GM12801 (cell line): ENCODE data around the gene IMPG1.

ENCODE experiments used
- CTCF ChIP-seq: IDR thresholded peaks from one replicate; pipeline ENCODE4 v1.5.1; 2011; ENCODE audit warnings: control low read depth; ENCODE audit not compliant: insufficient read length; ENCODE audit errors: extremely low read depth

IMPG1 gene

GRCh38 chr6:75991941-75992340, 80.5 kb downstream of the IMPG1 start:
- no peak for TF ChIP-seq CTCF

- no peak for TF ChIP-seq CTCF
These were observed 85.5 kb downstream of the IMPG1 start for GRCh38 chr6:75986935-75987334.

- TF ChIP-seq CTCF: no peak
These were observed 96.6 kb downstream of the IMPG1 start for GRCh38 chr6:75975904-75976303.

GRCh38 chr6:75970093-75970492, 102.4 kb downstream of the IMPG1 start:
- no peak for TF ChIP-seq CTCF

- no peak for TF ChIP-seq CTCF
These were observed 104.3 kb downstream of the IMPG1 start for GRCh38 chr6:75968143-75968542.

- TF ChIP-seq CTCF: no peak
These were observed 108.9 kb downstream of the IMPG1 start for GRCh38 chr6:75963569-75963968.

- no peak for TF ChIP-seq CTCF
These were observed 120.3 kb downstream of the IMPG1 start for GRCh38 chr6:75952128-75952527.

GRCh38 chr6:75947935-75948334, 124.5 kb downstream of the IMPG1 start:
- TF ChIP-seq CTCF: no peak
